Smooth muscle cell (in vitro differentiated cells): ENCODE results near the gene CACNA1C. TPM values are rescaled to one million over a fixed set of nuclear protein-coding genes. Genes with fewer than 3 reads are reported as not detected.

Experiments used
- DNase-seq: peaks from one replicate; lab custom pipeline; 2025; ENCODE audit not compliant: unreplicated experiment; lab: John Stamatoyannopoulos, UW
- H2AFZ ChIP-seq: fragments of 200-600 bp; sonication (generic); 2 replicates; pipeline ENCODE4 v1.6.0; 2016; ENCODE audit warnings: antibody characterized with exemption, low read depth, mild to moderate bottlenecking
- H3F3A ChIP-seq: fragments of 200-600 bp; sonication (generic); 2 replicates; pipeline ENCODE4 v1.6.0; 2017; ENCODE audit warnings: antibody characterized with exemption, low read depth
- H3K27ac ChIP-seq: fragments of 200-600 bp; sonication (generic); 2 replicates; pipeline ENCODE4 v1.5.1; 2016; ENCODE audit warnings: low read depth, mild to moderate bottlenecking
- H3K27me3 ChIP-seq: fragments of 200-600 bp; sonication (generic); 2 replicates; pipeline ENCODE4 v1.6.1; 2016; ENCODE audit warnings: low read depth, mild to moderate bottlenecking
- H3K36me3 ChIP-seq: fragments of 200-600 bp; sonication (generic); 2 replicates; pipeline ENCODE4 v1.5.1; 2016; ENCODE audit warnings: low read depth
- H3K4me1 ChIP-seq: fragments of 200-600 bp; sonication (generic); 2 replicates; pipeline ENCODE4 v1.5.1; 2016; ENCODE audit warnings: low read depth
- H3K4me2 ChIP-seq: fragments of 200-600 bp; sonication (generic); 2 replicates; pipeline ENCODE4 v1.6.0; 2016; ENCODE audit warnings: mild to moderate bottlenecking
- H3K4me3 ChIP-seq: fragments of 200-600 bp; sonication (generic); 2 replicates; pipeline ENCODE4 v1.5.1; 2016; ENCODE audit warnings: mild to moderate bottlenecking
- H3K79me2 ChIP-seq: fragments of 200-600 bp; sonication (generic); 2 replicates; pipeline ENCODE4 v1.6.0; 2016; ENCODE audit warnings: low read depth, mild to moderate bottlenecking
- H3K9ac ChIP-seq: fragments of 200-600 bp; sonication (generic); 2 replicates; pipeline ENCODE4 v1.6.0; 2016; ENCODE audit warnings: low read depth
- H3K9me3 ChIP-seq: fragments of 200-600 bp; sonication (generic); replicated peaks from 2 replicates; pipeline ENCODE4 v1.5.1; 2016; ENCODE audit warnings: low read depth
- H4K20me1 ChIP-seq: fragments of 200-600 bp; sonication (generic); 2 replicates; pipeline ENCODE4 v1.6.0; 2016; ENCODE audit warnings: low read depth
- WGBS: methylation state at CpG from one replicate; pipeline ENCODE4 v1.1.7; 2016; ENCODE audit warnings: low lambda C conversion rate; 5-methylcytosine and 5-hydroxymethylcytosine counted together
- polyA plus RNA-seq: library from polyadenylated mRNA; unstranded; fragments of >200 nt; fragmentation: Nextera tagmentation; extraction: Ambion mirVana; gene quantifications from 2 replicates; pipeline ENCODE4 v1.2.1, GENCODE V29; 2016
- total RNA-seq: library from RNA; depleted of rRNA; stranded (reverse); fragments of >200 nt; gene quantifications from 2 replicates; pipeline ENCODE4 v1.2.3, GENCODE V29; 2014
- TF ChIP-seq, protein P1 (sequence below): fragments of 200-600 bp; sonication (generic); IDR thresholded peaks from 2 replicates; pipeline ENCODE4 v1.5.1; 2017; ENCODE audit warnings: borderline replicate concordance, mild to moderate bottlenecking, antibody characterized with exemption; ENCODE audit not compliant: insufficient read depth, poor library complexity, severe bottlenecking

CACNA1C gene
- total and polyA plus RNA-seq, 2 experiments from 2014 or later: 1.6 to 4.5 TPM

- 92% methylated on average over 10 of the region's 10 CpGs for WGBS
- no peak overlapping the region for H3K4me3 ChIP-seq
- no peaks in the 10 kb centered on the region for H4K20me1 ChIP-seq
- TF ChIP-seq, protein P1, sequence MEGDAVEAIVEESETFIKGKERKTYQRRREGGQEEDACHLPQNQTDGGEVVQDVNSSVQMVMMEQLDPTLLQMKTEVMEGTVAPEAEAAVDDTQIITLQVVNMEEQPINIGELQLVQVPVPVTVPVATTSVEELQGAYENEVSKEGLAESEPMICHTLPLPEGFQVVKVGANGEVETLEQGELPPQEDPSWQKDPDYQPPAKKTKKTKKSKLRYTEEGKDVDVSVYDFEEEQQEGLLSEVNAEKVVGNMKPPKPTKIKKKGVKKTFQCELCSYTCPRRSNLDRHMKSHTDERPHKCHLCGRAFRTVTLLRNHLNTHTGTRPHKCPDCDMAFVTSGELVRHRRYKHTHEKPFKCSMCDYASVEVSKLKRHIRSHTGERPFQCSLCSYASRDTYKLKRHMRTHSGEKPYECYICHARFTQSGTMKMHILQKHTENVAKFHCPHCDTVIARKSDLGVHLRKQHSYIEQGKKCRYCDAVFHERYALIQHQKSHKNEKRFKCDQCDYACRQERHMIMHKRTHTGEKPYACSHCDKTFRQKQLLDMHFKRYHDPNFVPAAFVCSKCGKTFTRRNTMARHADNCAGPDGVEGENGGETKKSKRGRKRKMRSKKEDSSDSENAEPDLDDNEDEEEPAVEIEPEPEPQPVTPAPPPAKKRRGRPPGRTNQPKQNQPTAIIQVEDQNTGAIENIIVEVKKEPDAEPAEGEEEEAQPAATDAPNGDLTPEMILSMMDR: no peak
- H3K9me3 ChIP-seq: no peaks in the 10 kb centered on the region
- no peaks in the 10 kb centered on the region for H3K27me3 ChIP-seq
- H3K4me1 ChIP-seq: no peaks in the 10 kb centered on the region
- H3K9ac ChIP-seq: no peak overlapping the region
- no peak for DNase-seq
- H3F3A ChIP-seq: no peaks in the 10 kb centered on the region
- no peak overlapping the region for H2AFZ ChIP-seq
- H3K36me3 ChIP-seq: no peaks in the 10 kb centered on the region
- H3K4me2 ChIP-seq: no peak overlapping the region
- no peaks in the 10 kb centered on the region for H3K79me2 ChIP-seq
- no peak overlapping the region for H3K27ac ChIP-seq
Measured at GRCh38 chr12:2406903-2407302, 354.1 kb downstream of the CACNA1C start.

- no peaks in the 10 kb centered on the region for H3F3A ChIP-seq
- no peaks in the 10 kb centered on the region for H3K9me3 ChIP-seq
- no peaks in the 10 kb centered on the region for H3K27me3 ChIP-seq
- H3K4me1 ChIP-seq: no peaks in the 10 kb centered on the region
- DNase-seq: no peak
- no peak overlapping the region for H3K4me3 ChIP-seq
- H3K79me2 ChIP-seq: no peaks in the 10 kb centered on the region
- TF ChIP-seq, protein P1: no peak
- H2AFZ ChIP-seq: no peak overlapping the region
- no peak overlapping the region for H3K4me2 ChIP-seq
- H3K9ac ChIP-seq: no peak overlapping the region
- no peak overlapping the region for H3K27ac ChIP-seq
- H4K20me1 ChIP-seq: no peaks in the 10 kb centered on the region
- H3K36me3 ChIP-seq: no peaks in the 10 kb centered on the region
- WGBS: 93% methylated on average over 3 of the region's 3 CpGs
Measured at GRCh38 chr12:2408262-2408661, 355.5 kb downstream of the CACNA1C start.

DNA sequence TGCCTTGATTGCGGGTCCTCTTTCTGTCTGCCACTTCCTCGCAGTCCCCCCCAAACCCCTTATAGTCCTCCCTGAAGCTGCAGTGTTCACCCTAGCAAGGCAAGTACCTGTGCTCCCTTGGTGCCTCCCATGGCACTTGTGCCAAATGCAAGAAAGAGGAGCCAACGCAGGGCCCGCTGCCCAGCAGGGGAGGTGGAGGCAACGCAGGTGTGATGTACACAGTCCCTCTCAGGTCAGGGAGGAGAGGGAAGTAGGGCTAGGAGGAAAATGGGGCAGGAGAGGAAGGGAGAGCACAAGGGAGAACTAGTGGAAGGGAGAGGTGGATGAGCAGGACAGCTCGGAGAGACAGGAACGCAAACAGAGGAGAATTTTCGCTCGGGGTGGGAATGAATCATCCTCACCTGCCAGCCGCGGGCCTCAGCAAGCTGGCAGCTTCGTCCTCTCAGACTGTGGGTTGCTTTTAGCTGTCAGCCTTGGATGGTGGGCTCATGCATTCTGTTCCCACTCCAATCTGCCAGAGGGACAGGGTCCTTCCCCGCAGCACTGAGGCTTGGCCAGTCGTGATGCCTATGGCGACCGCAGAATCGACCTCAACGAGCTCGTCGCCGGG, 357.0 kb downstream of the CACNA1C start:
- H3K27me3 ChIP-seq: no peaks in the 10 kb centered on the region
- no peak overlapping the region for H3K27ac ChIP-seq
- H3K36me3 ChIP-seq: no peaks in the 10 kb centered on the region
- H3K4me1 ChIP-seq: no peaks in the 10 kb centered on the region
- no peak overlapping the region for H2AFZ ChIP-seq
- WGBS: 93% methylated on average over 21 of the region's 21 CpGs
- DNase-seq: no peak
- no peak overlapping the region for H3K4me2 ChIP-seq
- H3K4me3 ChIP-seq: no peak overlapping the region
- no peak overlapping the region for H3K9ac ChIP-seq
- H4K20me1 ChIP-seq: no peaks in the 10 kb centered on the region
- H3K79me2 ChIP-seq: no peaks in the 10 kb centered on the region
- H3K9me3 ChIP-seq: no peaks in the 10 kb centered on the region
- no peaks in the 10 kb centered on the region for H3F3A ChIP-seq
- TF ChIP-seq, protein P1: no peak

GRCh38 chr12:2410496-2410895, 357.7 kb downstream of the CACNA1C start:
- H3F3A ChIP-seq: no peaks in the 10 kb centered on the region
- WGBS: 98% methylated on average over 10 of the region's 10 CpGs
- no peaks in the 10 kb centered on the region for H3K27me3 ChIP-seq
- H3K4me2 ChIP-seq: no peak overlapping the region
- no peak overlapping the region for H3K4me3 ChIP-seq
- no peaks in the 10 kb centered on the region for H3K79me2 ChIP-seq
- H3K27ac ChIP-seq: no peak overlapping the region
- H4K20me1 ChIP-seq: no peaks in the 10 kb centered on the region
- TF ChIP-seq, protein P1: no peak
- H3K9ac ChIP-seq: no peak overlapping the region
- no peaks in the 10 kb centered on the region for H3K9me3 ChIP-seq
- no peak overlapping the region for H2AFZ ChIP-seq
- no peaks in the 10 kb centered on the region for H3K36me3 ChIP-seq
- DNase-seq: no peak
- no peaks in the 10 kb centered on the region for H3K4me1 ChIP-seq
